ENCODE data around the gene ZNF264. TPM values are rescaled to one million over a fixed set of nuclear protein-coding genes. Genes with fewer than 3 reads are reported as not detected.

The ZNF264 gene
- 10 to 100 TPM; 48.5 to 84.9 (median 57.8) TPM for total RNA-seq

DNA sequence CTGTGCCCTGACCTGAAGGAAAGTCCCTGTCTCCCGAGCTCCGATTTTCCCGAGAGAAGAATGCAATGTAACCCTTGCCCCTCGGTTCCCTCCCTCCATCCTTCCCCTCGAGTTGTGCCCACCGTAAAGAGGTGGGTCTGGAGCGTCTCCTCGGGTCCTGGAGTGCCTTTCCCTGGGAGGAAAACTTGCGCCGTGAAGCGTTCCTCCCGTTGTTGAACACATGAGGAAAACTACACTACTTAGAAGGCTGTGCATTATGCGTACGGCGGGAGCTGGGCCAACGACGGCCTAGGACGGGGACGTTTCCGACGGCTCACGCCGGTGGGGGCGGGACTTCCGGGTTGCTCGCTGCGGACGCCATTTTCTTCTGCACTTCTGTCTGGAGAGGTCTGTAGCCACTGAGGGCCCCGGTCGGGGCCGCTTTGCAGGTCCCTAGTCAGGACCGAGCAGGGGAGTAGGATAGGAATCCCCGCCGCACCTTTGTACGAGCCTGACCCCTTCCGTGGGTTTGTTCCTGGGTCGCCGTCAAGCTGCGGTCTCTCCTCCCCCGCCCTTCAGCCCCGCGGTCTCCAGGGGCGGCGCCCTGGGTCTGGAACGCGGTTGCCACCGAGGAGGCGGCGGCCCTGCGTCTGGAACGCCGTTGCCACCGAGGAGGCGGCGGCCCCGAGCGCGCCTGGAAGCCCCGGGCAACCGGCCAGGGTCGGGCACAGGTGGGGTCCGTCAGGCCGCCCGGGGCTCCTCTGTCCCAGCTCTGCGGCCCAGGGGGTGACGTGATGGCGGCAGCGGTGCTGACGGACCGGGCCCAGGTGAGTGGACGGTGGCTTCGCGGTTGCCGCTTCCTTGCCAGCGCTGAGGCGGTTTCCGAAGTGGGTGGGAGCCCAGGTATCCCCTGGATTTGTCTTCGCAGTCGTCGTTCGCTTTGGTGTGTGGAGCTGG is at the start of gene ZNF264:
TSS of gene ZNF264 (plus strand) at position 360 of the 936 bp plus-strand sequence. CDS start at position 774, 414 bp downstream.
- H3K4me3 ChIP-seq (ENCODE audit: low read depth, poor library complexity, severe bottlenecking), result peak within 1 kb of the TSS; percentile 87
- WGBS, 2 donors, result 2% methylated on average over 36 to 69 of the region's 81 CpGs
- intact Hi-C loops (cut with DNase I; ENCODE audit: low total_unique reads), result no loop called here
- no peak for TF ChIP-seq CTCF (IDR thresholded peaks at IDR 0.05)
- no peak for TF ChIP-seq POLR2A (IDR thresholded peaks at IDR 0.05)
- peak; percentile 87 to 97 for DNase-seq (ENCODE audit: low spot score in 2 of 2)

DNA sequence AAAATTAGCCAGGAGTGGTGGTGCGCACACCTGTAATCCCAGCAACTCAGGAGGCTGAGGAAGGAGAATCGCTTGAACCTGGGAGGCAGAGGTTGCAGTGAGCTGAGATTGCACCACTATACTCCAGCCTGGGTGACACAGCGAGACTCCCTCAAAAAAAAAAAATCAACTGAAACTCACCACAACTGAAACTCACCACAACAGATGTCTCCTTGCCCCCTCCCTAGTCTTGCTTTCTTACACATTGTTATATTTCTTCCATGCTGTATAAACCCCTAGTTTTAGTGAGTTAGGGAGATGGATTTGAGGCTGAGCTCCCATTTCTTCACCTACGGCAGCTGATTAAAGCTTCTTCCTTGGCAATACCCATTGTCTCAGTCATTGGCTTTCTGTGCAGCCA is 49.6 kb upstream of the ZNF264 start:
- H3K4me3 ChIP-seq (ENCODE audit: low read depth, poor library complexity, severe bottlenecking), result no peak overlapping the region
- TF ChIP-seq POLR2A (IDR thresholded peaks at IDR 0.05), result no peak
- TF ChIP-seq CTCF (IDR thresholded peaks at IDR 0.05), result no peak
- 88 to 96% methylated on average over 4 of the region's 4 CpGs for WGBS, 2 donors
- no peak for DNase-seq (ENCODE audit: low spot score in 2 of 2)
- intact Hi-C loops (cut with DNase I; ENCODE audit: low total_unique reads), result no loop called here

GRCh38 chr19:57152921-57153320 is 38.4 kb upstream of the ZNF264 start:
- TF ChIP-seq CTCF (IDR thresholded peaks at IDR 0.05), result no peak
- TF ChIP-seq POLR2A (IDR thresholded peaks at IDR 0.05), result no peak
- intact Hi-C loops (cut with DNase I; ENCODE audit: low total_unique reads), result no loop called here
- no peak for DNase-seq (ENCODE audit: low spot score in 2 of 2)
- WGBS, 2 donors, result 76 to 80% methylated on average over 5 of the region's 5 CpGs
- H3K4me3 ChIP-seq (ENCODE audit: low read depth, poor library complexity, severe bottlenecking), result no peak overlapping the region

DNA sequence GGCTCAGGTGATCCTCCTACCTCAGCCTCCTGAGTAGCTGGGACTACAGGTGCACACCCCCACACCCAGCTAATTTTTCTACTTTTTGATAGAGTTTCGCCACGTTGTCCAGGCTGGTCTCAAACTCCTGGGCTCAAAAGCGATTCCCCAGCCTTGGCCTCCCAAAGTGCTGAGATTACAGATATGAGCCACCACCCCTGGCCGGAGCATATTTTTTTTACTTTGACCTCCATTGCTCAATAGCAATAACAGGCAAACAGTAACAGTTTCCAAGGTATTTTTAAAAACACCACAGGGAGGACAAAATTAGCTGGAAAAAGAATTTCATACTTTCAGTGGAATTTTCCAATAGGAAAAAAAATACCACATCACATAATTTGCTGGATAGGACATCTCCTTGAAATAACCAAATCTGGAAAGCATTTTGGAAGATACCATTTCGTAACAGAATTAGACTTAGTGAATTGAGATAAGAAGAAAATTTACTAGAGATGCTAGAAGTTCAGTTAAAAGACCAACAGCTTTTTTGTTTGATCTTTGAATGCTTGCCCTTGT is 29.2 kb upstream of the ZNF264 start:
- intact Hi-C loops (cut with DNase I; ENCODE audit: low total_unique reads), result no loop called here
- no peak overlapping the region for H3K4me3 ChIP-seq (ENCODE audit: low read depth, poor library complexity, severe bottlenecking)
- WGBS, 2 donors, result 65 to 72% methylated on average over 5 of the region's 5 CpGs
- no peak for TF ChIP-seq CTCF (IDR thresholded peaks at IDR 0.05)
- TF ChIP-seq POLR2A (IDR thresholded peaks at IDR 0.05), result no peak
- no peak for DNase-seq (ENCODE audit: low spot score in 2 of 2)

- 67 to 70% methylated on average over 7 of the region's 7 CpGs for WGBS, 2 donors
- no peak overlapping the region for H3K4me3 ChIP-seq (ENCODE audit: low read depth, poor library complexity, severe bottlenecking)
- no peak for DNase-seq (ENCODE audit: low spot score in 2 of 2)
- TF ChIP-seq CTCF (IDR thresholded peaks at IDR 0.05) (no peak), POLR2A (IDR thresholded peaks at IDR 0.05) (no peak)
- intact Hi-C loops (cut with DNase I; ENCODE audit: low total_unique reads), result no loop called here
Measured at GRCh38 chr19:57165846-57166245, 25.5 kb upstream of the ZNF264 start.

All from lower leg skin (tissue), 4 donors.